ENCODE results near the gene MEG3.
"Not testable (repeated sequence)": the region's sequence is repeated elsewhere in the genome, so short reads cannot be mapped to it uniquely, and the experiment has no call there.

Gene MEG3

DNA sequence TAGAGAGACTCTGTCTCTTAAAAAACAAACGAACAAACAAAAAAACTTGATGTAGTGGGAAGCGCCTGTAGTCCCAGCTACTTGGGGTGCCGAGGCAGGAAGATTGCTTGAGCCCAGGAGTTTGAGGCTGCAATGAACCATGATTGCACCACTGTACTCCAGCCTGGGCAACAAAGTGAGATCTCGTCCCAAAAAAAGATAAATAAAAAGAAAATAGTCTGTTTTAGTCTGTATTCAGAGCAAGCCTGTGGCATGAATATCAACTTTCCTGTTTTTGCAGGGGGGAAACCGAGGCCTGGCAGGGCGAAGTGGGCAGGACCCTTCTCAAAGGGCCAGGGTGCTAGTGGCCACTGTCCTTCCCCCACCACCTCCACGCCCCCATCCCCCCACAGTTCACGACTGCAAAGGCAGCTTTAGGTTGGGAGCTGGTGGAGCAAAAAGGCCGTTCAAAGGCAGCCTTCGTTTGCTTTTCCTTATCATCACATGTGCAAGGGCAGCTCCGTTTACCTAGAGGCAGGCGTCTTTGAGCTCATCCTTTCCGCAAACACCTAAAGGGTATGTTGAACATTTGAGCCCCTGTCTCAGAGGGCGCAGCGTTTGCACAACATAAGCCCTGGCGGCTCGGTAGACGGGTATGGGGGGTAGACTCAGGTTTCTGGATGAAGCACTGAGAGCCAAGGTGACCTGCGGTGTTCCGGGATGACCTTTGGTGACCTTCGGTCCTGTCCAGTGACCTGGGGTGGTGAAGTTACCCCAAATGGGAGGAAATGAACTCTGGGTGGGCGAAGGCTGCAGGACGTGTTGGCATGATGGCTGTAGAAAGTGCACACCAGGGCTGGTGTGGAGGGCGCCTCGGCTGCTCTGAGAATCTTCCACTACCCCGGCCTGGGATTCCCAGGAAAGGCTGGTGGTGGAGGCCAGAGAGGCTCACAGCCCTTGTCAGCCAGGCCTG is 8.7 kb upstream of the MEG3 start:
- no peak for DNase-seq

DNA sequence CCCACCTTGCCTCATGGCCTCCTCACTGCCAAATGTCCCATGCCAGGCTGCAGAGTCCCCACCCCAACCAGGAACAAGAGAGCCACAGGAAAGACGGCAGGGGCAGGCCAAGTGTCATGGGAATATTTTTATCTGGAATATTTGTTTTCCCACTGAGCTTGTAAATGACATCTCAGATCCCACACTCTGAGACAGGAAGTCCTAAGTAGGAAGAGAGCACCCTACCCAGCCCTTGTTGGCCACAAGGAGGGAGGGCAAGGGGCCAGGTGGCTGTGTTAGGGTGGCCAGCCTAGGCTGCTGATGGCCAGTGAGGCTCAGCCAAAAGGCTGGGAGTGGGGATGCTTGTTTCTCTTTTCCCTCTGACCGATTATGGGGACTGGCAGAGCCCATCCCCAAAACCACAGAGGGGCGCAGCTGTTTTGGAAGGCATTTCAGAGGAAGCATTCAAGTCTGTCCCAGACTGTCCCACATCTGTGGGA is 7.7 kb upstream of the MEG3 start:
- DNase-seq: no peak

DNA sequence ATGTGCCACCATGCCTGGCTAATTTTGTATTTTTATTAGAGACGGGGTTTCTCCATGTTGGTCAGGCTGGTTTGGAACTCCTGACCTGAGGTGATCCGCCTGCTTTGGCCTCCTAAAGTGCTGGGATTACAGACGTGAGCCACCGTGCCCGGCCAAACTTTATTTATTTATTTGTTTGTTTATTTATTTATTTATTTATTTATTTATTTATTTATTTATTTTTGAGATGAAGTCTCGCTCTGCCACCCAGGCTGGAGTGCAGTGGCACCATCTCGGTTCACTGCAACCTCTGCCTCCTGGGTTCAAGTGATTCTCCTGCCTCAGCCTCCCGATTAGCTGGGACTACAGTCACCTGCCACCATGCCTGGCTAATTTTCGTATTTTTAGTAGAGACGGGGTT is 7.0 kb upstream of the MEG3 start:
- not testable (repeated sequence) for DNase-seq

DNA sequence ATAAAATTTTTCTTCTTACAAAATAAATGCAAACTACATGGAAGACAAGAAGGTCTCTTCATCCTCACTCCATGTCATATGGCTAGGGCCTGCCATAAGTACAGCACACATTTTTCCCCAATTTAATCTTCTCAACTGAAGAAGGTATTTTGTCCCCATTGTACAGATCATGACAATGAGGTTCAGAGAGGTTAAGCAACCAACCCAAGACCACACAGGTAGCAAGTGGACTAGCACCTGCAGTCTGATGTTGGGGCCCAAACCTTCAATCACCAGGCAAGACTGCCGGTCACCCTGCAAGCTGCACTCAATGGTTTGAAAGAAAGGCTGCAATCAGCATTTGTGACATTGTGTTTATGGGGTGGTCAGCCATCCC is 6.5 kb upstream of the MEG3 start:
- DNase-seq: no peak

DNA sequence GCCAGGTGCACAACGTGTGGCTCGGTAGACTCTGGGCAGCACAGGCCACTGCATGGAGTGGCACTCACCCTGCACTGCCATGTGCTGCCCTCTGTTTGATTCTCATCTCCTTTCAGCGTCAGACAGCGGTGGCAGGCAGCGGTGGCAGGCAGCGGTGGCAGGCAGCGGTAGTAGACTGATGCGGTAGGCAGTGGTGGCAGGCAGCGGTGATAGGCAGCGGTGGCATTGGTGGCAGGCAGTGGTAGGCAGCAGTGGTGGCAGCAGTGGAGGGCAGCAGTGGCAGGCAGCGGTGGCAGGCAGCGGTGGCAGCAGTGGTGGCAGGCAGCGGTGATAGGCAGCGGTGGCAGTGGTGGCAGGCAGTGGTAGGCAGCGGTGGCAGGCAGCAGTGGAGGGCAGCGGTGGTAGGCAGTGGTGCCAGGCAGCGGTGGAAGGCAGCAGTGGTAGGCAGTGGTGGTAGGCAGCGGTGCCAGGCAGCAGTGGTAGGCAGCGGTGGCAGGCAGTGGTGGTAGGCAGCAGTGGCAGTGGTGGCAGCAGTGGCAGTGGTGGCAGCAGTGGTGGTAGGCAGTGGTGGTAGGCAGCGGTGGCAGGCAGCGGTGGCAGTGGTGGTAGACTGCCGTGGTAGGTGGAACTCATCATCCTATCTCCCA is 6.0 kb upstream of the MEG3 start:
- DNase-seq: no peak

DNA sequence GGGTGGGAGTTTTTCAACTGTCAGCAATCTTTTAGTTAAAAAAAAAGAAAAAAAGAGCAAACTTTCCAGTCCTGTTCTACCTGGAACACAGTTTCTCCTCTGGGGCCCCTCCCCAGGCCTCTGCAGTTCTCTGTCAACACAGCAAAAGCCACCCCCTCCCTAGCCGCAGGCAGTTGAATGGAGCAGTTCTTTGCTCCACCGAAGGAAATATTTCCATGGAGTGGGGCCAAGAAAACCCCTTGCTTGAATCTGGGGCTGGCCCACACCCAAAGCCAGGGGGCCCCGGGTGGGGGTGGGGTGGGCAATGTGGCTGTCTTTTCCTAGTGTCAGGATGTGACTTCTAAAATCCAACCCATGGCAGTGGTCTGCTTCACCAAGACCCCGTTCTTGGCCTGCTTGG is 5.0 kb upstream of the MEG3 start:
- no peak for DNase-seq

DNA sequence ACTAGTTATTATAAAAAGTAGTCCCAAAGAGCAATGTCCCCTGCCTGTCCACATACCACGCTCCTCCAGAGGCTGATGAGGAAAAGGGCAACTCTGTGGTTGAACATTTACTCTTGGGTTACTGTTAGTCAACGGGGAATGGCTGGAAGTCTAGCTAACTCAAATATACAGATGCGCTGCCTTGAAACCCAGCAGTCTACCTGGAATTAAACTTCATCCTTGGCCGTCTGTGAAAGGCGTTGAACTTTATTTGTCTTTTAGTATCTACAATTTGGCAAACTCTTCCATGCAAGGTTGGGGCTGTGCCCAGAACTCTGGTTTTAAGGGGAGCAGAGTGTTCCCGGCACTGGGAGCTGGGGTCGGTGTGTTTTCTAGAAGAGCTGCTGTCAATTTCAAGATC is 3.9 kb upstream of the MEG3 start:
- no peak for DNase-seq

DNA sequence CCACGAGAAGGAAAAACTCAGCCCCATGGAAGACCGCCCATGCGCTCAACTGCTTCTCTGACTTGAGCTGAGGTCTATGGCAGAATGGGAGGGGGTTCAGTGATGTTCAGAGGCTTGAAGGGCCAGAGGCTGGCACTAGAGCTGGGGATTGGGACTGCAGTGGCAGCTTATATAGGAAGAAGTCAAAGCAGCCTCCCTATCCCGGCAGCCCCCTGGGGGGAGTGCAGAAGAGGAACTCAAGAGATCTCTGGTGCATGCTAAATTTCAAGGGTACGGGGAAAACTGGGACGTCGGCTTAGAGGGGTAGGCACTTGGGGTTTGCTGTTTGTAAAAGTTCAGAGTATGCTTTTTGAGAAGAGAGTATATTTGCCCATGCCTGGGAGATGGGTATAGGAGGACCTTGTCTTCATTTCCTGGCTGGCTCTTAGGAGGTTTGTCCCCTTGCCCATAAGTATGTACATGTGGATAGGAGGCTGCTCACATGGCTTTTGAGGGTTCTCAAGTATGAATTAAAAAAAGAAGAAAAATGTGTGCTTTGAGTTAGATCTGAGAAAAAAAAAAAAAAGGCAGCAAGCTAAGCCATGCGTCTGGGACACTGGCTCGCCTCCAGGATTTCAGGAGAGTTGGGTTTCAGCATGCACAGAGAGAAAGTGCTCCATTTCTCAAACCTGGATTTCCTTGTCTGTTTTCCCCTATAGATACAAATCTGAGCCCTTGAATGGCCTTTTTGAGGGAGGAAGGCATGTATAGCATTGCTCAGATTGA is 3.2 kb upstream of the MEG3 start:
- DNase-seq: no peak

DNA sequence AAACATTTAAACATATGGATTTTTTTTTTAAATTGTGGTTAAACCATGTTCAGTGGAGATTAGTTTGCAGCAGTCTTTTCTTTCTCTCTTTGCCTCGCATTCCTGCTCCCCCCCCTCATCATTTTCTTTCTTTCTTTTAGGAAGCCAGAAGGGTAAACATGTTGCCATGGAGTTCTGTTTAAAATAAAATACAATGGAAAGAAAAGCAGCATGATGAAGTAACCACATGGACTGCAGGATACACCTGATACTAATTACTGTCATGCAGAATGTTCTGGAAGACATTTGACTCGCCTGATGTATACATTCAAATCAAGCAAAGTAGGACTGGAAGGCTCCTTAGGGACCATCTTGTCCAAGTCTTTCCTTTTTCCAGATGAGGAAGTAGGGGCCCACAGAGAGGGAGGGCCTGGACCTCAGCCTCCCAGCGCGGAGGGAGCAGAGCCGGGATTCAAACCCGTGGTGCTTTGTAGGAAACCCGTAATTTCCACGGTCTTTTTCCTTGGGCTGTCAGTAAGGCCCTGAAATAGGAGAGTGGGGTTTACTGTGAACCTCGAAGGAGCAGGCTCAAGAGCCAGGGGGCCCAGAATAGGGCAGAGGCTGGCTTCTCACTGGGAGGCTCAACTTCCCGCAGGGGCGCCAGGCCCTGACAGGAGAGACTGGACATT is 2.4 kb upstream of the MEG3 start:
- DNase-seq: no peak

DNA sequence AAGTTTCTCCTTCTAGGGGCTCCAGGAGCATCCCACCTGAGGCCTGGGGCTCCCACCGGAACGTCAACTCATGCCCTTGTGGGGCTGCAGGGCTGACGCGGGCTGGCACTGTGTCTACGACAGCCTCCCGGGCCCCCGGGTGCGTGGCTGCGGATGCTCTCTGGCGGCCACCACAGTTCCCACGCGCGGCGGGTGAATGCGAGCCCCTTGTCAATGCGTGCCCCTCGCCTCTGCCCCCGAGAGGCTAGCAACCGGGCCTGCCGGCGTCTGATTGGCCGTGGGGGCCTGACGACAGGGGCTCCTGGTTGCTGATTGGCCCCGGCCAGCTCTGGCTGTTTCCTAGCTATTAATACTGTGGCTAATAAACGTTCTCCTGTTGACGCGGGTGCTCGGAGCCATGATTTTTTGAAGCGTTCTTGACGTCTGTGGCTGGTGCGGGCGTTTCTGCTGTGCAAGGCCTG is 1.8 kb upstream of the MEG3 start:
- DNase-seq: no peak

DNA sequence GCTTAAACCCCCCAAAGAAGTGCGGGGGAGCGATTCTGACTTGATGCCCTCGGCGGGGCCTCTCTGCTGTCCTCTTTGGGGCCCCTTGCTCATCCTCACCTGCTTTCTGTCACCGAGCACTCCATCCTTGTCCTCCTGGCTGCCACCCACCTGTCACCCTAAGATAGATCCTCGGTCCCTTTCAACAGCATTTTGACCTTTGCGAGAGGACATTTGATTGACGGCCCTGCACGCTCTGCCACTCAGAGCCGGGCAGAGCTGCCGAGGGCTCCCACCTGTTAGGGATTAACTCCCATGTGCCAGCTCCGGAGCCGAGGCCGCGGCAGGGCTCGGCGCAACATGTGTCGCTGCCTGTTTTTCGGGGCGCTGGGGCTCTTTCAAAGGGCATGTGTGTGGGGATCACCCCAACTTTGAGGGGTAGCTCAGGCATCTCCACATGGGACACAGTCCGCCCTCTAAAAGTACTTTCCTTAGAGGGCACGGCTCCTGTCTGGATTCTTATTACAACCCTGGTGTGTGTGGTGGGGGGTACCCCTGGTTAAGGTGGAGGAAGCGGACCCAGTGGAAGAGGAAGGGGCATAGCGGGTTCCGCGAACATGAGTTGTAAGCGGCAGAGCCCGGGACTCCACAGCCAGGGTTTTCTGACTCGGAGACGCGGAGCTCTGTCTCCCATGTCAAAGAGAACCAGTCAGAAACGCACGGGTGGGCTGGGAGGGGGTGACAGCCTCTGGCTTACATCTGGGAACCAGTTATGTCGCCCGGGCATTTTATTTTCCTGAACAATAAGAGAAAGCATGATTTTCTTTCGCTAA is 811 bp upstream of the MEG3 start:
- DNase-seq: no peak

DNA sequence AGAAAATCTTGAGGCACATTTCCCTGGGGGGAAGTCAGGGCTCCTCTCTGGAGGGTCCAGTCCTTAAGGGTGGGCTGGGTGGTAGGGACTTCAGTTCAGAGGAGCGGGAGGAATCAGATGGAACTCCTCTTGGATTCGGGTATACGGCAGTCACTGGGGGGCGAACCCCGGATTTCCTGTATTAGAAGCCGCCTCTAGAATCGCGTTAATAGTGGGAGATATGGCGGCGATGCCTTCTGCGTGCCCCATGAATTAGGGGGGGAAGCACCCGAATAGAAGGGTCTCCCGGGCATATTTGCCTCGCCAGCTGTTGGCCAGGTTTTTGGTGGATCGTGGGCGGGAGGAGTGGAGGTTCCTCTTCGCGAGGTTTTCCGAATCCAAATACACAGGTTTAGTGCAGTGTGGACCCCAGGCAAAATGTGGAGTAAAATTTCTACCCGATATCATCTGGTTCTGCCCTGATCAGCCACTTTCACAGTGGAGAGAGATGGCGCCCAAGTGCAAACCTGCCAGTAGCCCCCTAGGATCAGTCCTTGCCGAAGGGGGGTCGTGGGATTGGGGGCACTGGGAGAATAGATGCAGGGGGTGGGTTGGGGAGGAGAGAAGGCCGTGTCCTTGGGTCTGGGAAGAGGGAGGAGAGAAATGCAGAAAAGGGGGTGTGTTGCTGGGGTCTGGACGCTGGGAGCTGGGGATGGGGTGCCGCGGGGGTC is 628 bp downstream of the MEG3 start:
- no peak for DNase-seq

DNA sequence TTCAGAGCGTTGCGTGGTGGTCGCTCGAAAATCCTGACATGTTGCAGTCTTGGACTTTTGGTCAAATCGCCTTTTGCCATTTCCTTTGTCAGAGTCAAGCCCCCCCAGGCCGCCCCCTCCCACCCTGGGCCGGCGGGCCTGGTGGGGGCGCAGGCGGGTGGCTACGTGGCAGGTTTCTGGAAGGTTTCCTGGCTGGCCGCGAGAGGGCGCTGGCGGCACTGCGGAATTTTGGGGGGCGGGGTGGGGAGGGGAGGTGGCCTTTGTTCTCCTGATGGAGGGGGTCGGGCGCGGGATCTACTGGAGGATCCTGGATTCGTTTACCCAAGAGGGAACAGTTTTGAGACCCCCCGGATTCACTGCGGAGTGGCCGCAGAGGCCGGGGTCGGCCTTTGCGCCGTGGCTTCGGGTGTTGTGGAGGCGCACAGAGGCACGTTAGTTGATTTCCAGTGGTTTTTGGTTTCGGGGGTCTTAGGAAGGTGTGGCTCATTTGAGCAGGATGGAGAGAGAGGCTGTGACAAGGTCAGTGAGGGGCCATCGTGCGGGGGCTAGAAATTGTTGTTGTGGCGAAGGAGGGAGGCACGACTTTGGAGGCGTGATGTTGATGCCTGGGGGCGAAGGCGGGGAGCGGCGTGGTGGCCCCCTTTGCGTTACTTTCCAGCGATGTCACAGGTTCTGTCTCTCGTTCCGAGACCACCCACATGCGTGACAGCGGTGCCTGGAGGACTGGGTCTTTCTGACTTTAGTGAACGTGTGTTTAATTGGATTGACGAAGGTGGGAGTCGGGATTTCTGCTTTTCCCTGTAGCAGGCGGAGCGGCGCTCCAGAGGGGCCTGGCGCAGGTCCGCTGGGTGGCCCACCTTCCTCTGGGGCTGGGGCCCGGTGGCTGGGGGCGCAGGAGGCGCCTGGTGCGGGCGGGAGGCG is 1.4 kb downstream of the MEG3 start:
- DNase-seq: no peak

DNA sequence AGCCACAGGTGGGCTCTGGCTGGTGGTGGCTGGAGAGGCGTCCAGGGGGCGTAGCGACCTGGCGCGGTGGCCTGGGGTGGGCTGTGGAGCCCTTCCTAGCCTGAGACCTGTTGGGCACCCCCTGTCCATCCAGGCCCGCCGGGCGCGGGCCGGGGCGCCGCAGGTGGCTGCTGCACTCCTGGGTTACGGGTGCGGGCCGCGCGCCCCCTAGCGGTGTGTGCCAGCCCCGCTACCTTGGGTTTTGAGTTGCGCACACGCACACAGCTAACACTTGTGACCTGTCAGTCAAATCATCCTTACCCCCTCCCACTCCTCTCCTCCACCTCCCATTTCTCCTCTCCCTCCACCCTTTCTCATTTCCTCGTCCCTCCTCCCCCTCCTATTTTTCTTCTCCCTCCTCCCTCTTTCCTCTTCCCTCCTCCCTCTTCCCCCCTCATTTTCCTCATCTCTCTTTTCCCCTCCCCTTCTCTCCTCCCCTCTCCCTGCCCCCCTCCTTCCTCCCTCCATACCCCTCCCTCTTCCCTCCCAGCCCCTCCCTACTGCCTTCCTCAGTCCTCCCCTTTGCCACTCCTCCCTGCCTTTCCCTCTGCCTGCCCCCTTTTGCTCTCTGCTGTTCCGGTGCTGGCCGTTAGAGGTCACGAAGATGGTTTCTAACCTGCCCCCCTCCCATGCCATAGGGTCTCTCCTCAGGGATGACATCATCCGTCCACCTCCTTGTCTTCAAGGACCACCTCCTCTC is 2.3 kb downstream of the MEG3 start:
- DNase-seq: no peak

DNA sequence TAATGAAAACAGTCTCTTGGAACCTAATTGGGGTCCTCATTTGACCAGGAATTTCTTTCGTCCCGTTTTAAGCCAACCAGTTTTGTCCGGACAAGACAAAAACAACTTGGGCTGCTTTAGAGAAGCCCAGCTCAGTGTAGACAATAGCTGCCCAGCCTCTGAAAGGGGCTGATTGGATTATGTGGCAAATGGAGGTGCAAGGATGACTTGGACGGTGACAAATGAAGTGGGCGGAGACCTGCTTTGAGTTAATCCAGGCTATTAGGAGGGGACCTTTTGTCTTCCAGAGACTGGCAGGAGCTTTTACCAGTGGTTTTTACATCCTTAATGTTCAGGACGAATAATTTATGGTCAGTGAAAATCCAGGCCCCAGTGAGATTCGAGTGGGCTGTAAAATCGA is 4.8 kb downstream of the MEG3 start:
- DNase-seq: no peak

DNA sequence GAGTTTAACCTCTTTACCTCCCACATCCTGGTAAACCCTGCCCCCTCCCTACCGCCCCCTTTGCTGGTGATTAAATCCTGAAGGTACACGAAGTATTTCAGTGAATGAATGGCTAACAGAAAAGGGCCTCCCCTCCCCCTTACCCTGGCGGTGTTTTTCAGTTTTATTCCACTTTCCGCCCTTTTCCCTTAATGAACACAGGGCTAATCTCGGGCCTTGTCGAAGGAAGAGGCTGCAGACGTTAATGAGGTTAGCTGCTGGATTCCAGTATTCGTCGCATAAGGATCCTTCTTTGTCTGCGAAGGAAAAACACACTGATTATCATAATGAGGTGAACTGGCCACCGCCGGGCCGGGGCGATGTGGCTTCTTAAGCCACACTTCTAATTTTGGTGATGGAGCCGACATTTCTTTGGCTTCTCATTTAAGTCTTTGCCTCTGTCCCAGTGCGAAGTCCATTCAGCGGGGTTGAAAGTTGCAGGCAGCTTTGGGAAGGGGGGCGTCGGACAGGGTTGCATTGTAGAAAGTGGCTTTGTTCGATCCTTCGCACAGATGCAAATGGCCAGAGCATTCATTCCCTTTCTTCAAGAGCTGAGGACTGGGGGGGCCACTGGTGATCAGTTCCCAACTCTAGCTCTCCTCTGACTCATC is 6.5 kb downstream of the MEG3 start:
- DNase-seq: no peak

DNA sequence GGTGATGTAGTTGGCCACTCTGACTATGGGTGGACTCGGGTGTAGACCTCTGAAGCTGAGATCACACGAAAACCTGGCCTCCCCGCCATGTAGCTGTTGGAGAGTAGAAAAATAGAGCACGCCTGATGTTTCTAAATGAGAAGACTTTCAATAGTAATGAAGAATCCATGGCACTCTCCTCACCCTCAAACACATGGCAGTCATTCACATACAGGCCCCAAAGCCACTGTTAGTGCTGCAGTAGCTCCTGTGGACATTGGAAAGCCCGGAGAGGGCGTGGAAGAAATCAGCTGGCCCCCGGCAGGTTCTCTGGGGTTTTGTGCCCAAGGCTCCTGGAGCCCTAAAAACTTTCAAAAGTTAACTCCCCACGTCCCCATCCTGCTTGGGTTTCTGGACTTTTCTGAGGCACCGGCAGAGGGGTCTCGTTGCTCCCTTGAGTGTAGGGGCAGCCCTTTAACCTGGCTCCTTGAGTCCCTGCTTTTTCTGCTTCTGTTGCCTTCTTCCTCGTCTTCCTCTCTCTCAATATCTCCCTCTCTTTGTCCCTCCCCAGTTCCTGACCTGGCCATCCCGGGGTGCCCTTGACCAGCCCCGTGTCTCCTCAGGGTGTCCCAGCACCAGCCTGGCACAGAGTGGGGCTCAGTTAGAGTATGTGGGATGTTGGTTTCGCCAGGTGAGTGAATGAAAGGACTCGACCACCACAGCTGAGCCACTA is 8.3 kb downstream of the MEG3 start:
- no peak for DNase-seq
